Choroid plexus epithelial cell (primary cell): ENCODE measurements around the gene ZMIZ1.

Experiments used
- DNase-seq: peaks from one replicate; pipeline ENCODE4 v3.0.0-alpha.2; 2010; ENCODE audit warnings: low read depth
- H3K4me3 ChIP-seq: 2 replicates; pipeline ENCODE4 v1.5.1; 2011; ENCODE audit warnings: low read depth, mild to moderate bottlenecking, control low read depth, low read length, moderate library complexity
- TF ChIP-seq, protein P1 (sequence below): conservative IDR thresholded peaks from 2 replicates; pipeline ENCODE4 v1.5.1; 2011; ENCODE audit warnings: low read depth, mild to moderate bottlenecking, control low read depth, inconsistent platforms, low read length, moderate library complexity

The ZMIZ1 gene

GRCh38 chr10:79101560-79102497, 33.1 kb downstream of the ZMIZ1 start:
- H3K4me3 ChIP-seq, result no peak overlapping the region
- TF ChIP-seq, protein P1, sequence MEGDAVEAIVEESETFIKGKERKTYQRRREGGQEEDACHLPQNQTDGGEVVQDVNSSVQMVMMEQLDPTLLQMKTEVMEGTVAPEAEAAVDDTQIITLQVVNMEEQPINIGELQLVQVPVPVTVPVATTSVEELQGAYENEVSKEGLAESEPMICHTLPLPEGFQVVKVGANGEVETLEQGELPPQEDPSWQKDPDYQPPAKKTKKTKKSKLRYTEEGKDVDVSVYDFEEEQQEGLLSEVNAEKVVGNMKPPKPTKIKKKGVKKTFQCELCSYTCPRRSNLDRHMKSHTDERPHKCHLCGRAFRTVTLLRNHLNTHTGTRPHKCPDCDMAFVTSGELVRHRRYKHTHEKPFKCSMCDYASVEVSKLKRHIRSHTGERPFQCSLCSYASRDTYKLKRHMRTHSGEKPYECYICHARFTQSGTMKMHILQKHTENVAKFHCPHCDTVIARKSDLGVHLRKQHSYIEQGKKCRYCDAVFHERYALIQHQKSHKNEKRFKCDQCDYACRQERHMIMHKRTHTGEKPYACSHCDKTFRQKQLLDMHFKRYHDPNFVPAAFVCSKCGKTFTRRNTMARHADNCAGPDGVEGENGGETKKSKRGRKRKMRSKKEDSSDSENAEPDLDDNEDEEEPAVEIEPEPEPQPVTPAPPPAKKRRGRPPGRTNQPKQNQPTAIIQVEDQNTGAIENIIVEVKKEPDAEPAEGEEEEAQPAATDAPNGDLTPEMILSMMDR, result no peak
- DNase-seq, result peak; percentile 50

DNA sequence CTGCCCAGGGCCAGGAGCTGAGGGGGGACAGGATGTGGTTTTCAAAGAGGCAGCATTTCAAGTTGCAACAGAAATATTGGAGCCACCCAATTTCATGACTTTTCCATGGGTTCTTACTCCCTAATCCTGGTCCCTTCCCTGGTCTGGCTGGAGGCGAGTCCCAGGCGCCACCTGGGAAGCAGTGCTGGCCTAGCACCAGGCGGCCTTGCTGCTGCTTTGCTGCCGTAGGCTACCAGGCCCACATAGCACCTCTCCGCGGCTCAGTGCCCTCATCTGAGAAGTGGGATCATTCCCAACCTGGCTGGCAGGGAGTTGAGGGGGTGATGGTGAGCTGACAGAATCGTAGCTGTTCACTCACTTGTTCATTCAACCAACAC, 33.7 kb downstream of the ZMIZ1 start:
- H3K4me3 ChIP-seq, result no peak overlapping the region
- DNase-seq, result peak; percentile 20
- TF ChIP-seq, protein P1, result no peak

GRCh38 chr10:79103129-79103528, 34.4 kb downstream of the ZMIZ1 start:
- TF ChIP-seq, protein P1, result no peak
- H3K4me3 ChIP-seq, result no peak overlapping the region
- DNase-seq, result no peak

DNA sequence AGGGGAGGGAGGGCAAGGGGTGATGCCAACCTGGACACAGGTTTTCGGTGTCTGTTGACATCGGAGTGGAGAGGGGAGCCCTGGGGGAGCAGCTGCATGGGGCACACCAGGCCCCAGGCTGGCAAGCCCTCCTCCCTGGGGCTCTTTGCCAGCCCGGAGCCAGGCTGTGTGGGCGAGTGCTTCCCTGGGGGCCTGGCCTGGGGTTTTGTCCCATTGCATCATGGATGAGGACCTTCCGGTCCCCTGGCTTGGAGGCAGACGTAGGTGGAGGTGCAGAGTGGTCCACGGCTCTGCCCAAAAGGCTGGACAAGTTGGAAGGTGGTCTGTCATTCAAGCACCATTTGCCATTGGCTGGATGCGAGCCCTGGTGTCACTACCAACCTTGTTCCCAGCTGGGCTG, 34.8 kb downstream of the ZMIZ1 start:
- H3K4me3 ChIP-seq, result no peak overlapping the region
- no peak for DNase-seq
- TF ChIP-seq, protein P1, result no peak

GRCh38 chr10:79105150-79105739, 36.5 kb downstream of the ZMIZ1 start:
- DNase-seq, result no peak
- H3K4me3 ChIP-seq, result no peak overlapping the region
- TF ChIP-seq, protein P1, result peak; percentile 27

DNA sequence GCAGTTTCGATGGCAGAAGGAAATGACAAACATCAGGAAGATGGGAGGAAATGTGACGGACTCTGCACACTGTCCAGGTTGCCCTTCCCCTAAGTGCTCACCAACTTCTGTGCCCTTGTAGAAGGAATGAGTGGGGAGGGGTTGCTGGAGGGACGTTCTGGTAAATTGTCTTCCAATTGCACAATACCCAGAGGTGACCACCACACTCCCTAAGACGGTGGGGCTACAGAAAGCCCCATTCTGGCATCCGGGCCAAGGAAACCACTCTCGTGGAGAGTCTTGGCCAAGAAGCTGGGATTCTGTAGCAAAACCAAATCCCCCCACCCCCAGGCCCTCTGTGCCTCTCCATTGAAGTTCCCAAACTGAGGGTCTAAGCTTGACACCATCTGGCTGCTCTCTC, 37.1 kb downstream of the ZMIZ1 start:
- H3K4me3 ChIP-seq, result no peak overlapping the region
- DNase-seq, result no peak
- TF ChIP-seq, protein P1, result no peak
